ENCODE results near the gene SWAP70.

The SWAP70 gene

DNA sequence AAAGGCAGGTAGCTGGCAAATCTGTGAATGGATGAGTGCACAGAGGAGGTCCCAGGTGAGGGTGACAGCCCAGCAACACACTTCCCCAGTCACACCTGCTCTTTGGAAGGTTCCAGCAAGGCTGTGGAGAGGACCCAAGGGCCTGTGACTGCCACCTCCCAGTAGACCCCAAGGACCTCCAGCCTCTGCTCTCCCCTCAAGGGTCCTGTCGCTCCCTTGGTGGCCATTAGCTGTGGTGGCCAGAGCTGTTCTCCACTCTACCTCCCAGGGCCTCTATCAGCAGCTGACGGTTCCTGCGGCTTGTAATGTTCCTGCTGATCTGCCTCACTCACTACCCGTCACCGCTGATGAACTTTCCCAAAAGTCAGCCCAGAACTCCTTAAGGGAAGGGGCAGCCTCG is 93.0 kb downstream of the SWAP70 start:
- TF ChIP-seq, protein P1, sequence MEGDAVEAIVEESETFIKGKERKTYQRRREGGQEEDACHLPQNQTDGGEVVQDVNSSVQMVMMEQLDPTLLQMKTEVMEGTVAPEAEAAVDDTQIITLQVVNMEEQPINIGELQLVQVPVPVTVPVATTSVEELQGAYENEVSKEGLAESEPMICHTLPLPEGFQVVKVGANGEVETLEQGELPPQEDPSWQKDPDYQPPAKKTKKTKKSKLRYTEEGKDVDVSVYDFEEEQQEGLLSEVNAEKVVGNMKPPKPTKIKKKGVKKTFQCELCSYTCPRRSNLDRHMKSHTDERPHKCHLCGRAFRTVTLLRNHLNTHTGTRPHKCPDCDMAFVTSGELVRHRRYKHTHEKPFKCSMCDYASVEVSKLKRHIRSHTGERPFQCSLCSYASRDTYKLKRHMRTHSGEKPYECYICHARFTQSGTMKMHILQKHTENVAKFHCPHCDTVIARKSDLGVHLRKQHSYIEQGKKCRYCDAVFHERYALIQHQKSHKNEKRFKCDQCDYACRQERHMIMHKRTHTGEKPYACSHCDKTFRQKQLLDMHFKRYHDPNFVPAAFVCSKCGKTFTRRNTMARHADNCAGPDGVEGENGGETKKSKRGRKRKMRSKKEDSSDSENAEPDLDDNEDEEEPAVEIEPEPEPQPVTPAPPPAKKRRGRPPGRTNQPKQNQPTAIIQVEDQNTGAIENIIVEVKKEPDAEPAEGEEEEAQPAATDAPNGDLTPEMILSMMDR (conservative IDR thresholded peaks at IDR 0.05; ENCODE audit: low read length), result no peak
- DNase-seq (ENCODE audit: low read depth), result no peak
- H3K4me3 ChIP-seq (ENCODE audit: low read length), result no peak overlapping the region

DNA sequence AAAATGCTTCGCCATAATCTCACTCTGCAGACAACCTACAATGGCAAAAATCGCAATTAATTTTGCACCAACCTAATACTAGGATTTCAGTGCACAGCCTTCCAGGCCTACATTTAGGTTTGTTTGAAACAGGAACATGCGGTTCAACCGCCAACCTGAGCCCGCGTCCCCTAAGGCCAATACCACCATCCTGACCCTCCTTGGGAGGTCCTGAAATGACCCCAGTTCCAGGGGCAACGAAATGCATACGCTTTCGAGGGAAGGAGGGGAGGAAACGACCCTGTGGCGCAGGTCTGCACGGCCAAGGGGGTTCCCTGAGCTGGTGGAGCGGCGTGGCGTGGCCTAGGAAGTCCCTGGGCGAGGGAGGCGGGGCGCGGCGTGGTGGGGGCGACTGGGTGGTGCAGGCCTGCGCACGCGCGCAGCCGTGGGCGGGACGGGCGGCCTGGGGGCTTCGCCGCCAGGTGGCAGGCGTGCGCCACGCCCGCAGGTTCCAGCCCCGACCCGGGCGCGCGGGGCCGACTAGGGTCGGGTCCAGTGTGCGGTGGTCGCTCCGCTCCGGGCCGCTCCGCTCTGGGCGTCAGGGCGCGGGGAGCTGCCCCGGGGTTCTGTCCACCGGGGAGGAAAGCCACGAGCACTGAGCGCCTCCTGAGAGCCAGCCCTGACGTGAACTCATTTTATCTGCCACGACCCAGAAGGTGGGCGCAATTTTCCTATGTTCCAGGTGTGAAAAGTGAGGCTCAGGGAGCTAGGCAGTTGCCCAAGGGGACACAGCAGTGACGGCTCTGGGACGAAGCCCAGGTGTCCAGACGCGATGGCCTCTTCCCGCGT is 94.1 kb downstream of the SWAP70 start:
- TF ChIP-seq, protein P1 (conservative IDR thresholded peaks at IDR 0.05; ENCODE audit: low read length), result no peak; the same call in 1 of the 2 replicates
- DNase-seq (ENCODE audit: low read depth), result peak; percentile 76
- peak overlapping the region; percentile 44 for H3K4me3 ChIP-seq (ENCODE audit: low read length)

DNA sequence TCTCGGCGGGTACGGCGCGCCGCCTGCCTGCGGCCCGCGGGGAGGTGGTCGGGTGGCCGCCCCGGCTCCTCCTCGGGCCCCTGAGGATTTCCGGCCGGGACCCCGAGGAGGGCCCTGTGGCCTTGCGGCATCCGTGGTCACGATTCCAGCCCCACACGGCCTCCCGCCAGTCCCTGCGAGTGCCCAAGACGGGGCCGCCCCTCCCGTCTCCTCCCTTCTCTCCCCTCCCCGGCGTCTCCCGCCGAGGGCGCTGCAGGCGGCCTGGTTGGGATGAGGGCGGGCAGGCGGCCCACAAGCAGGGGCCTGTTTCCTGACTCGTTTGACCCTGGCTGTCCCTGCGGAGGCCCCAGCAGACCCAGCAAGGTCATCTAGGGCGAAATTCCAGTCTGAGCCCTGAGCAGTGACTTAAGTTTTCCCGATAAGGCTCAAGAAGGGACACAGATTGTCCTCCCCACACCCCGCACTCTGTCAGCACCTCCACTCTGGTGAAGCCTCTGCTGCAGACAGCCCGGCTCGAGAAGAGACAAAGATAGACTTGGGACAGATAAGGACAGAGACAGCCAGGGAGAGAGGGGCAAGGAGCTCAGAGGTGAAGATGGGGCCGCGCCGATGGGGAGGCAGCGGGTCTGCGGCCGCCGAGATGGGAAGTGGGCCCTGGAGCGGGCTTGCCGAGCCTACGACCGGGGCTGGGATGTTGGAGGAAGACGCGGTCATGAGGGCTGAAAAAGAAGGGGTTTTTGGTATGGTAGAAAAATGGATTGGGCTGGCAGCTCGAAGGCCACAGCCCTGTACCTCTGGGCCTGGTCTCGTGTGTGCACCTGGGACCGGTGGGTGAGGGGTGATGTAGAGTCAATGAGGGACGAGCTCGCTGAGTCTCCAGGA is 95.0 kb downstream of the SWAP70 start:
- peak overlapping the region; percentile 44 for H3K4me3 ChIP-seq (ENCODE audit: low read length)
- DNase-seq (ENCODE audit: low read depth), result peak; percentile 91
- TF ChIP-seq, protein P1 (conservative IDR thresholded peaks at IDR 0.05; ENCODE audit: low read length), result peak; percentile 38

DNA sequence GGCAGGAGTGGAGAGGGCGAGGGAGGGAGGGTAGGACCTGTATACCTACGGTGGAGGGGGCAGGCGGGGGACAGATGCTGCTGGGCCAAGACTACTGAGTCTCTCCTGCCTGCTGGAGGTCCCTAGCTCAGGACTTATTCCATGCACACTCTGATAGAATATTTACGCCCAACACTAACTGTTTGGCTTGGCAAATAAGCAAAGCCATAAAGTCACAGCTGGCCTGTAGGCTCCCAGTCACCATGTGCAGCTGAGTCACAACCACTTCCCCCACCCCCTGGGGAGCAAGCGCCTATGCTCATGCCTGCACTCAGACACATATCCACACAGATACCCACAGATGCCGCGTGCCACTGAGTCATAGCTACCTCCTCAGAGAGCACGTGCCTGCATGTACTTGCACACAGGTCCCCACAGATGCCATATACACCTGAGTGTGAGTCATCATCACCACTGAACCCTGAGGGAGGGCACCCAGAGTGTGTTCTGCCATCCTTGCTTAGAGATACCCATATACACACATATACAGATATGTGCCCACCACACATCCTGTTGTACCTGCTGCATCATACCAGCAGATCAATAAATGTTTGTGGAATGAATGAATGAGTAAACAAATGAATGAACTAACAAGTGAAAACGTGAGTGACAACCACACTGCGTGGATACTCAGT is 95.8 kb downstream of the SWAP70 start:
- peak; percentile 100 for DNase-seq (ENCODE audit: low read depth)
- peak overlapping the region; percentile 37 for H3K4me3 ChIP-seq (ENCODE audit: low read length)
- TF ChIP-seq, protein P1 (conservative IDR thresholded peaks at IDR 0.05; ENCODE audit: low read length), result no peak

DNA sequence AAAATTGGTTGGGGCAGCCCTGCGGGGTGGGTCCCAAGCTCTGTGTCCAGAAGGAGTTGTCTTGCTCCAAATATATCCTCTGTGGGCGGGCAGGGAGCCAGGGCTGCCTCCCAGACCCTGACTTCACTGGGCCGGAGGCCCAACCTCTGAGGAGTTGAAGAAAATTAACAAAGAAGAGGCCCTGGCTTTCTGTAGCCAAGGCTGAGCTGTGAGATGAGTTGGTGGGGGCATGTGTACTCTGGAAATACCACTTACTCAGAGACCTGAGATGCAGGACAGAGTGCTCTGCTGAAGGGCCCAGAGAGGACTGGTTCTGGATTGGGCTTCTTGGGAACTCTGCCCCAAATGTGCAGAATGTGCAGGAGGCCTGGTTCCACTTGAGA is 96.3 kb downstream of the SWAP70 start:
- H3K4me3 ChIP-seq (ENCODE audit: low read length), result no peak overlapping the region
- peak; percentile 99 for DNase-seq (ENCODE audit: low read depth)
- TF ChIP-seq, protein P1 (conservative IDR thresholded peaks at IDR 0.05; ENCODE audit: low read length), result peak; percentile 14; the same call in 1 of the 2 replicates

DNA sequence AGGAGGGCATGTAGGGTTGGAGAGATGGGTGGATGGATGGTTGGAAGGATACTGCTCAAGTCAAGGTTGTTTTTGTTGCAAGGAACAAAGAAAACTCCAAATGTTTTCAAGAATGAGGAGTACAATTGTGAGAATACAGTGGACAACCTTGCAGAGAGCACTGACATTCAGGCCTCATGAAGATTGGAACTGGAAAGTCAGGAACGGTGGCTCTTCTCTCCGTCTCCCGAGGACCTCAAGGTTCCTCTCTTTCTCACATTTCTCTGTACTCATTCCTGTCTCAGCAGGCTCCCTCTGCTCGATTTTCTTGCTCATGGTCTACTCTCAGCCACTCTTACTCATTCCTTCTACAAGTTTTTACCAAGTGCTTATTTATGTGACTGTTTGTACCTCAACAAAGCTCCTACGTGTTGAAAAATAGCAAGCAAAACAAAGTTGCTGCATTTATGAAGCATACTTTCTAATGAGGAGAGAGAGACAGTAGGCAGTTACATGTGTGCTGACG is 97.6 kb downstream of the SWAP70 start:
- DNase-seq (ENCODE audit: low read depth), result no peak
- no peak overlapping the region for H3K4me3 ChIP-seq (ENCODE audit: low read length)
- TF ChIP-seq, protein P1 (conservative IDR thresholded peaks at IDR 0.05; ENCODE audit: low read length), result no peak
